ENCODE data around the gene KLHL21. TPM values are rescaled to one million over a fixed set of nuclear protein-coding genes. Genes with fewer than 3 reads are reported as not detected.

Gene KLHL21
- total and polyA plus RNA-seq, 9 of the 15 experiments (the other 6 are each of a cell fraction or from before 2014, with no cell fraction given) = 2.1 to 42.1 (median 17.5) TPM

DNA sequence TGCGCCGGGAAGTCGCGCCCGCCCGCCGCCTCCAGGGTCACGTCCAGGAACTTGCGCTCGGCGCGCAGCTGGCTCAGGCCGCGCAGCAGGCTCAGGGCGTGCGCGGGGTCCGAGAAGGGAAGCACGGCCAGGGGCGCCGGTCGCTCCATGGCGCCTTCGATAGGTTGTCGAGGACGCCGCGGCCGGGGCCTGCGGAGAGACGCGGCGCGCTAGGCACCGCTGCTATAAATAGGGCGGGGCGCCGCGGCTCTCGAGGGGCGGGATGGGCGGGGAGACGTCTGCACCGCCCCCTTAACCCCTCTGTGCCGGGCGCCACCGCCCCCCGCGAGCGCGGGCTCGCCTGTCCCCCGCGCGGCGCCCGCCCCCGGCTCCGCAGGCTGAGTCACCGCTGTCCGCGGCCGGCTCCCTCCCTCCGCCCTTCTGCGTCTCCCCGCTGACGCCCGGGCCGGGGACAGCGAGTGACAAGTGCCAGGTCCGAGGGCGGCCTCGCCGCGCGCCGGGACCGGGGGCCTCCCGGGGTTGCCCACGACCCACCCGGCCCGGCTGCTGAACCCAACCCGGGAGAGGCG, at the start of gene KLHL21 (continued):
- TF ChIP-seq RBBP5 (IDR thresholded peaks at IDR 0.05; ENCODE audit: borderline replicate concordance, insufficient read depth, low read length, poor library complexity, severe bottlenecking) (no peak), RNF219 (CRISPR knock-in tag; IDR thresholded peaks at IDR 0.05) (no peak), SOX6 (IDR thresholded peaks at IDR 0.05) (no peak), BRCA1 (IDR thresholded peaks at IDR 0.05) (no peak), BRCA1 (CRISPR knock-in tag; IDR thresholded peaks at IDR 0.05) (no peak), ZNF444 (CRISPR knock-in tag; IDR thresholded peaks at IDR 0.05) (no peak), MTA3 (IDR thresholded peaks at IDR 0.05; ENCODE audit: borderline replicate concordance) (peak; percentile 78; the same call in 1 of the 2 replicates), STAT5B (CRISPR knock-in tag; IDR thresholded peaks at IDR 0.05) (no peak), RHOXF2B (CRISPR knock-in tag; conservative IDR thresholded peaks at IDR 0.05) (no peak), ZNF280A (IDR thresholded peaks at IDR 0.05; ENCODE audit: low read depth, partially characterized antibody) (no peak), FIP1L1 (IDR thresholded peaks at IDR 0.05; ENCODE audit: low read depth, low read length, poor library complexity, severe bottlenecking) (peak; percentile 82), ZNF436 (CRISPR knock-in tag; IDR thresholded peaks at IDR 0.05) (no peak), L3MBTL2 (IDR thresholded peaks at IDR 0.05) (0 out of 2 replicates have a peak, but pooled peaks have one; percentile 7), ZNF766 (CRISPR knock-in tag; conservative IDR thresholded peaks at IDR 0.05) (no peak; the same call in 1 of the 2 replicates), PYGO2 (tag; IDR thresholded peaks at IDR 0.05) (no peak), ZNF398 (CRISPR knock-in tag; IDR thresholded peaks at IDR 0.05) (no peak), E2F4 (CRISPR knock-in tag; IDR thresholded peaks at IDR 0.05; ENCODE audit: low read depth) (no peak)
- TF ChIP-seq, protein P1, sequence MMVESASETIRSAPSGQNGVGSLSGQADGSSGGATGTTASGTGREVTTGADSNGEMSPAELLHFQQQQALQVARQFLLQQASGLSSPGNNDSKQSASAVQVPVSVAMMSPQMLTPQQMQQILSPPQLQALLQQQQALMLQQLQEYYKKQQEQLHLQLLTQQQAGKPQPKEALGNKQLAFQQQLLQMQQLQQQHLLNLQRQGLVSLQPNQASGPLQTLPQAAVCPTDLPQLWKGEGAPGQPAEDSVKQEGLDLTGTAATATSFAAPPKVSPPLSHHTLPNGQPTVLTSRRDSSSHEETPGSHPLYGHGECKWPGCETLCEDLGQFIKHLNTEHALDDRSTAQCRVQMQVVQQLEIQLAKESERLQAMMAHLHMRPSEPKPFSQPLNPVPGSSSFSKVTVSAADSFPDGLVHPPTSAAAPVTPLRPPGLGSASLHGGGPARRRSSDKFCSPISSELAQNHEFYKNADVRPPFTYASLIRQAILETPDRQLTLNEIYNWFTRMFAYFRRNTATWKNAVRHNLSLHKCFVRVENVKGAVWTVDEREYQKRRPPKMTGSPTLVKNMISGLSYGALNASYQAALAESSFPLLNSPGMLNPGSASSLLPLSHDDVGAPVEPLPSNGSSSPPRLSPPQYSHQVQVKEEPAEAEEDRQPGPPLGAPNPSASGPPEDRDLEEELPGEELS (CRISPR knock-in tag; IDR thresholded peaks at IDR 0.05; ENCODE audit: borderline replicate concordance) = 0 out of 2 replicates have a peak, but pooled peaks have one; percentile 14
